ENCODE data around the gene CHKB.

DNA sequence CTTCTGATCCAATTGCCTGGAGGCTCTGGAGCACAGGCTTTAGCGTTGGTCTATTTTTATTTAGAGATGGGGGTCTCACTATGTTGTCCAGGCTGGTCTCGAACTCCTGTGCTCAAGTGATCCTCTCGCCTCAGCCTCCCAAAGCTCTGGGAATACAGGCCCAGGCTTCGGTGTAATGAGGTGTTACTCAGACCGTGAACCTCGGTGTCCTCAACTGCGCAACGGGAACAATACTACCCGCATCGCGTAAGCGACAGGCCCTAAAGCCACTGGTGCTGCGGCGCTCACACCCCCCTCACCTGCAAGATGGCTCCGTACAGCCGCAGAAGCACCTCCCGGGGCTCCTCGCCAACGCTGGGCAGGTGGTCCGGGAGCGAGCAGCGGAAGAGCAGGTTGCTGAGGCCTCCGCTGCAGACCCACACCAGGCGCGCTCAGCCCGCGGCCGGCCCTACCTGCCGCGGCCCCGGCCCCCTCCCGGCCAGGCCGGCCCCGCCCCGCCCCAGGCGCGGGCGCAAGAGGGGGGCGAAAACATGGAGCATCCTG, 628 bp downstream of the CHKB start:
- TF ChIP-seq, protein P1, sequence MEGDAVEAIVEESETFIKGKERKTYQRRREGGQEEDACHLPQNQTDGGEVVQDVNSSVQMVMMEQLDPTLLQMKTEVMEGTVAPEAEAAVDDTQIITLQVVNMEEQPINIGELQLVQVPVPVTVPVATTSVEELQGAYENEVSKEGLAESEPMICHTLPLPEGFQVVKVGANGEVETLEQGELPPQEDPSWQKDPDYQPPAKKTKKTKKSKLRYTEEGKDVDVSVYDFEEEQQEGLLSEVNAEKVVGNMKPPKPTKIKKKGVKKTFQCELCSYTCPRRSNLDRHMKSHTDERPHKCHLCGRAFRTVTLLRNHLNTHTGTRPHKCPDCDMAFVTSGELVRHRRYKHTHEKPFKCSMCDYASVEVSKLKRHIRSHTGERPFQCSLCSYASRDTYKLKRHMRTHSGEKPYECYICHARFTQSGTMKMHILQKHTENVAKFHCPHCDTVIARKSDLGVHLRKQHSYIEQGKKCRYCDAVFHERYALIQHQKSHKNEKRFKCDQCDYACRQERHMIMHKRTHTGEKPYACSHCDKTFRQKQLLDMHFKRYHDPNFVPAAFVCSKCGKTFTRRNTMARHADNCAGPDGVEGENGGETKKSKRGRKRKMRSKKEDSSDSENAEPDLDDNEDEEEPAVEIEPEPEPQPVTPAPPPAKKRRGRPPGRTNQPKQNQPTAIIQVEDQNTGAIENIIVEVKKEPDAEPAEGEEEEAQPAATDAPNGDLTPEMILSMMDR (IDR thresholded peaks at IDR 0.05): no peak
- no peak for TF ChIP-seq POLR2A (IDR thresholded peaks at IDR 0.05)

Data from transverse colon (tissue), 3 donors.